ENCODE results near the gene PPP1R1A.

Gene PPP1R1A

DNA sequence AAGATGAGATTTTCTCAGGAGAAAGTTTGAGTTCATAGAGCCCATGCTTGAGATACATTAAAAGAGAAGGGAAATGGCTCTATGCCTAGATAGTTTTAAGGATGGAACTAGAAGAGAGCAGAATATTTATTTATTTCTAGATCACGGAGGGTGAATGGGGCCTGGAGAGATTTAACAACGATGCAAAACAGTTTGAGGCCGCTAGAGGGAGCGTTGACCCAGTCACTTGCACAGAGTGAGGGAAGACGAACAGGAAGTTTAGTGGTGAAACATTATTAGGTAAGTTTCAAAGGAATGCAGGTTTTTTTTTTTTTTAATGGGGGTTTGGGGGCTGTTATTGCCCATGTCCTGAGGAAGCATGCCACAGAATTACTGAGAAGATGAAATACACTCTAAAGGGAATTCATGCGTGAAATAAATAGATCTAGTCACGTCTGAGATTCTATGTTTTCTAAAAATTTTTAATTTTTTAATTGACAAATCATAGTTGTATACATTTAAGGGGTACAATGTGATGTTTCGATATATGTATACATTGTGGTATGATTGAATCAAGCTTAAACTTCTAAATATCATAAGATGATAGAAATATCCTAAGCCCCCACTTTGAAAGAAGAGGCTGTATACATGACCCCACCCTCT, 14.8 kb upstream of the PPP1R1A start:
- DNase-seq, result peak; percentile 75

DNA sequence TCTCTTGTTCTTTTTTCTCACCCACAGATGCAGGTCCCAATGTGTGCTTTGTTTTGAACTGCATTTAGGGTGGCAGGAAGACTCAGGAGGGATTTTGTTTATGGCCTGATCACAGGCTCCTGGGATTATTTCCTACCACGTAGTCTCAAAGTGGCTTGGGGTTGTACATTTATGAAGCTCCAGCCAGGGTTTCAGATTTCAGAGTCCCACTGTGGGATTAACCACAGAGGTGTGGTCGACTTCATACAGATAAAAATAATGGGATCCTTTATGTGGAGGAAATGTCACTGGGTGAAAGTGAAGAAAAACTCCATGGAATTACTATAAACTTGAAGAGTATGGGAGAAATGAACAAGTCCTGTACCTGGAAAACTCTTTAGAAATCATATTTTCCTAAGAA, 14.2 kb upstream of the PPP1R1A start:
- no peak for DNase-seq

DNA sequence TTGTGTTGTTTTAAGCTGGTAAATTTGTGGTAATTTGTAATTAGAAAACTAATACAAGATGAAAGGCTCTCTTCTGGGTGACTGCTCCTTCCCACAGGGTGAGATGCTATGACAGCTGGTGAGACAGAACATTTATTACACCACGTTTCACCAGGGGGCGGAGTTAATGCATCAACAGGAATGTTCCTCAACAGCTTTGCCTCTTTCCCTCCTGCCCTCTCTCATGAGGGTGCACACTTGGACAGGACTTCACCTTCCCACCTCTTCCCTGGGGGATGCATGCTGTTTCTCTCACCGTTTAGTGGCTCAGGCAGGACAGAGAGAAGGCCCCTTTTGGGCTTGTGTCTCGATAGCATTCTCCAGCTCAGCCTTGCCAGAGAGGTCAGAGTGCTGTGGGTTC, 13.4 kb upstream of the PPP1R1A start:
- DNase-seq, result peak; percentile 28

DNA sequence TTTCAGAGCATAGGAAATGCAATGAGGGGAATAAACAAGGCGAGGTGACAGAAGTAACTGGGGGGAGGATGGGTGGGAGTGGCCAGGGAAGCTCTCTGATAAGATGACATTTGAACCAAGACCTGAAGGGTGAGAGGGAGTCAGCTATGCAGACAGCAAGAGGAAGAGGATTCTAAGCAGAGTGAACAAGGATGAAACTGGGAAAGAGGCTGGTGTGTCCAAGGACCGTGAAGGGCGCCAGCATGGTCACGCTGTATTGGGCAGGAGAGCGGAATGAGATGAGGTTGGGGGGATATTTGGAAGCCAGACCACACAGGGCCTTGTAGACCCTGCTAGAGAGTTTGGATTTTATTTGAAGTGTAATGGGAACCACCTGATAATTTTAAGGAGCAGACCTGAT, 10.5 kb upstream of the PPP1R1A start:
- DNase-seq, result no peak

DNA sequence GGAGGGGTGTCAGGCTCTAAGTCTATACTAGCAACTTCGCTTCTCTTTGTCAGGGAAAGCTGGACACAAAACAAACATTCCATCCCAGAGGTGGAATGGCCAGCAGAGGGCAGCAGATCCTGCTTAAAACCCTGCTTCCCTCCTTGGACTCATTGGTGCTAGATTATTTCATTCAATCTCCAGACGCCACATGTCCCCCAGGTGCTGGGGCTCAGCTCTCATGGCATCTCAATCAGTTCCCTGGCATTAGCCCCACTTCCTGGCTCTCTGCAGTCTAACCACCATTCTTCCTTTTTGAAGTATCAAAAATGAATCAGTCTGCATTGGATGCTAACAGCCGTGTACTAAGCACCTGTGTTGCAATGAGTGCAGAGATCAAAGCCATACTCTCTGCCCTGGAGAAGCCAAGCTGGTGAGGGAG, 8.1 kb upstream of the PPP1R1A start:
- DNase-seq, result peak; percentile 55

DNA sequence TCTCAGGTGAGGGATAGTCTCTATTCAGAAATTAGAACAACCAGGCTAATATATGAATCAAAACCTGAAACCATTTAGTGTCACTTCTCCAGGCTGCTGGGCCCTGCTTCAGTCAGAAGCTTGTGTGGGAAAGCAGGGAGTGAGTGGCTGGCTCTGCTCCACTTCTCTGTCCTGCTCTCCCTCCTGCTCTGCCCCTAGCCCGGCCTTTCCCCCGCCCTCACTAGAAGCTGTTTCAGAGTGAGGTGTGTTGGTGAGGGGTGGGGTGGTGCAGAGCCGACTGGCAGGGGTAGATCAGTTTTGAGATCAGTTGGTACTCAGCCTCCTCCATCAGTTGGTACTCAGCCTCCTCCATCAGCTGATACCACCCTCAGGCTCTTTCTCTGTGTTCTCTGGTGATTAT, 7.0 kb upstream of the PPP1R1A start:
- DNase-seq, result no peak

DNA sequence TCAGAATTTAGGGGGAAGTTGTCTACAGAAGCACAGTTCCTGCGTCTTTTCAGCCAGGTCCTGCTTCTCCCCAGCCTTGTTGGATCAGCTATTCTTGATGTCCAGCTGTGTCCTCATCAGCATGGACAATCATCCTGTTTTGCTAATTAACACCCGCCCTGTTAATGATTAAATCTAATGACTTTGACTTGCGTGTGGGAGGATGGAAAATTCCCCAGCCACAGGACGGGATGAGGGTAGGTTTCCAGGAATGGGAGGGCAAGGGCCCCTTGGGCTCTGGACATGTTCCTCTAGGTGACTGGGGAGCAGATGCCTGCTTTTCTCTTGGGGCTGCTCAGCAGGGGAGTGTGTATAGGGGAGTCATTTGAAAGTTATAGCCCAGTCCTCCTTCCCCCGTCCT, 5.3 kb upstream of the PPP1R1A start:
- no peak for DNase-seq

DNA sequence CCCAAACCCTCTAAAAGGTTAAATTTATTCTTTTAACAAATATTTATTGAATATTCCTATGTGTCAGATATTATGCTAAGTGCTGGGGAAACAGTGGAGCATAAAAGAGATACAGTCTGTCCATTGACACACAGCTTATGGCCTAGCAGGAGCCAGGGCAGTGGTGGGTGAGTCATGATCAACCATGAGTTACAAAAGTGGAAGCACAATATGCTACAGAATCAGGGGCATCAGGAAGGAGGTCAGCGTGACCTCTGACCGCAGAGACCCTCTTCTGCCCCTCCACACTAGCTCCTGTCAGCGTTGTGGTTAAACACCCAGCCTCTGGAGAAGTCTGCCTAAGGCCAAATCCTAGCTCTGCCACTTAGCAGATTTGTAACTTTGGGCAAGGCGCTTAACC, 4.7 kb upstream of the PPP1R1A start:
- DNase-seq, result no peak

DNA sequence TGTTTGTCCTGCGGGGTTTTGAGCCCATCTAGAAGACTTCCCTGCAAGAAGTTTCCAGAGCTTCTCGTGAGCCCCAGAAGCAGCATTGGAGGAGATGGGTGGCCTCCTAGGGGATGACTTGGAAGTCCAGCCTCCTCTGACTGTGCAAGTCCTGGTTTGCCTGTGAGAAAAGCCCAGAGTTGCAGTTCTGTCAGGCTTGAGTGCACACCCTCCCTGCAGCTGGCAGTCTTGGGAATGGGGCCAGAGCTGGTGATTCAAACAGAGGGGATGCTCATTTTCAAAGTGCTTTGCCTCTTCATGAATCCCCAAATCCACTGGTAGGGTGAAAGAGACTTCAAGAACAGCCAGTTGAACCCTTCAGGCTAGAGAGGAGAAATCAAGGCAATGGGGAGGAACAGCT, 3.9 kb upstream of the PPP1R1A start:
- DNase-seq, result no peak

DNA sequence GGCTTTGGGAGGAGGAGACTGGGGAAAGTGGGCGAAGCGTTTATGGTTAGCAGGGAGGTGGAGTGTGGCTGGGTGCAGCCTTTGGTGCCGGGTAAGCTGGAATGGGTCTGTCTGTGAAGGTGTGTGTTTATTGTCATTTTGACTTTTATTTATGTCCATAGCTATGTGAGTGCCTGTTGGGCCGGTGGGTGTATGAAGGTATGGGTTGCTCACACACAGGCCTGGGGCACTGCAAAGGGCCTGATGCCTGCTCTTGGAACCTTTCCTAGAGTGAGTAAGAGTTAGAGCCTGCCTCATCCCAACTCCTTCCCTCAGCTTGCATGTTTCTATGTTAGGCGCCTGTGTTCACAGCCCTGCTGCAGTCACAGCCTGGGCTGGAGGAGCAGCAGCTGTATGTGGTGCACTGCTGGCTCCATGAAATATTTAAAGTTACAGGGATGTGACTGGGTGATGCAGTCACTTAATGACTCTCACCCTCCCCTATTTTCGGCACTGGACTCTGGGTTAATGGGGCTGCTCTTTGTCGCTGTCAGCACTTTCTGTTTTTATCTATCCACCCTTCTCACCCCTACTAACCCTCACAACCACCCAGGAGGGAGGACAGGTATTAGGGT, 2.6 kb upstream of the PPP1R1A start:
- DNase-seq, result peak; percentile 21

DNA sequence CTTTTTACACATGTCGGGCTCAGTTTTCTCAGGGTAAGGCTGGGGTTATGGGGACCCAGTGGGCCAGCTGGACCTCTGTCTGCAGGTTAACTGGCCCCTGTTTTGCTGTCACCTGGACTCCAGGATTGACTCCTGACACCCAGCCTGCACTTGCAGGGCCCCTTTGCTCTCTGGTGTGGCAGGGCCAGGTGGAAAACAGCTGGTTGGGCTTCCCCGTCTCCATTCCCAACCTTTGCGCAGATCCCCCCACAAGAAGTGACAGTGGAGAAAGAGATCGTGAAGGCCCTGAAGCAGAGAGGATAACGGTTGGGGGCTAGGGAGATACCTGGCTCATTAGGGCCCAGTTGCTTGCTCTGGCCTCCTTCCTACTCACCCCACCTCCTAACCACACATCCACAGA, 1.5 kb upstream of the PPP1R1A start:
- no peak for DNase-seq

DNA sequence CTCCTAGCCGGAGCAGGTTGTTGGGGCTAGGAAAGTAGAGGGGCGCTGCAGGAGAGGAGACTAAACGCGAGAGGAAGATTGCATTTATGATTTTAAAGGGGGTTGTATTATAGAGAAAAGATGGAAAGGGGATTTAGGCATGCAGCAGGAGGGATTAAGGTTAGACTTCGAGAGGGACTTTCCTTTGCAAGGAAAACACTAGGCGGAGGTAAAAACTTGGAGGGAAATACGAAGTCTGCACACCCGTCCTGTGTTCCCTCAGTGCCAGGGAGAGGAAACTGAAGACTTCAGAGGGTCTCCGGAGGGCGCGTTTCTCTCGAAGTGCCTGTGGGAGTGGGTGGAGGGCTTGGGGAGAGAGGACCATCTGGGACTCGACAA, 420 bp upstream of the PPP1R1A start:
- no peak for DNase-seq

DNA sequence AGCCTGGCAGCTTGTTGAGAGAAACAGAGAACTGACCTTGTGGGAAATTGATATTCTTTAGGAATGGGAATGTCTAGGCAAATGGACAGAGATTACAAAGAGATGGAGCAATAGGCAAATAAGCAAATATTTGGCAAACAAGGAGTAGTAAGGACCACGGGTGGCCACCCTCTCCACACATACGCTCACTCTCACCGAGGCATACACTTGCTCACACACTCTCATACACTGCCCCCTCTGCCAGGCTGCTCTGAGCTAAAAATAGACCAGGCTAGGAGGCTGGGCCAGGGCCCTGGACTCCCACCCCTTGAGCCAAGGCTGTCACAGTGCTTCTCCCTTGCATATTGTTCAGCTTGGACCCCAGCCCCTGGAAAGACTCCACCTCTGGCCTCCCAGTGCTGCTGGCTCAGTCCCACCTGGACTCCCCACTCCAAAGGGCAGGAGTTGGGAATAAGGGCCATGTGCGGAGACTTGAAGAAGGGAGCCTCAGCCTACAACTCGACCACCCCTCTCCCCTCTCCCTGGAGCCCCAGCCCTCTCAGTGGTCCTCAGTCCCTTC, 1.1 kb downstream of the PPP1R1A start:
- DNase-seq, result no peak

DNA sequence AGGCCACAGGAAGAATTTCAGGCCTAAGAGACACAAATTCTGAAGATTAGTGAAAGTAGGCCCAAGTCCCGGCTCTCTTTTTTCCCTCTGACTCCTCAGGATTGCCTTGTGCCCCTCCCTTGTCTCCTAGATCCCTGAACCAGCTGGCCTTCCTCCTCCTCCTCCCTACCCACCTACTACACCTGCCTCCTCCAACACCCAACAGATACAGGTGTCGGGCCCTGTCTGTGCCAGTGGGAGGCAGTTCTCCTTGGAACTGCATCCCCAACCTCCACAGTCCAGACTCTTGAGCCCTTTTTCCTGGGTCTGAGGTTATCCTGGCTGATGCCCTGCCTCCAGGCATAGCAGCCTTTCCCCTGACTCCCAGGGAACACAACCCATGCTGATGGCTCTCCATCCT, 1.8 kb downstream of the PPP1R1A start:
- no peak for DNase-seq

DNA sequence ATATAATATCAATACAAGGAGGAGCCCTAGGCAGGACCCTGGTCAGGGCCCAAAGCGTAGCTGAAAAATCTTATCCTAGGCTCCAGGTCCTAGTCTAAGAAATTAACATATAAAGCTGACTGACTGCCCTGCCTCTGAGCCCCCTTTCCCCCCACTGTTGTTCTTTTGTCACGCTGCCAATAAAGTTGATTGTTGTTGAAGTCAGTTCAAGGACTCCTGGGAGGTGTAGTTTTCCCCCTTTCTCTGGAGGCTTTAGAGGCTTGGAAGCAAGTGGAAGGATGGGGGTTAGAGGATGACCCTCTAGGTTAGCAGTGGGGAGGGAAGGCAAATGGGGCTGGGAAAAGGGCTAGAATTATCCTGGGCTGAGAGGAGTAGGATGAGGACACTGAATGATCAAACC, 3.2 kb downstream of the PPP1R1A start:
- DNase-seq, result no peak

DNA sequence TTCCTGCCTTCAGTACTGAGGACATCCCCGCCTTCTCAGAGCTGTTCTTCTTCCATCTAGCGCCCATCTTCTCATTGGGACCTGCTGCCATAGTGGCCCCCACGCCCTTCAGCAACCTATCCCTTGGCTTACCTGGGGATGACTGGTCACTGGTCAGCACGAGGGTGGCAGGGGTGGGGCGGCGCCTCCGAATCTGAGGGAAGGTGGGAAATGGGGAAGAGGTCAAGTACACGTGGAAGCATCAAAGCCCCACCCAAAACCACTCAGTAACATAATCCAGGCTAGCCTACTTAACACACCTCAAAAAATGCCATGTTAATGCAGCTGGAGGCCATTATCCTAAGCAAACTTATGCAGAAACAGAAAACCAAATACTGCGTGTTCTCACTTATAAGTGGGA, 4.3 kb downstream of the PPP1R1A start:
- no peak for DNase-seq

DNA sequence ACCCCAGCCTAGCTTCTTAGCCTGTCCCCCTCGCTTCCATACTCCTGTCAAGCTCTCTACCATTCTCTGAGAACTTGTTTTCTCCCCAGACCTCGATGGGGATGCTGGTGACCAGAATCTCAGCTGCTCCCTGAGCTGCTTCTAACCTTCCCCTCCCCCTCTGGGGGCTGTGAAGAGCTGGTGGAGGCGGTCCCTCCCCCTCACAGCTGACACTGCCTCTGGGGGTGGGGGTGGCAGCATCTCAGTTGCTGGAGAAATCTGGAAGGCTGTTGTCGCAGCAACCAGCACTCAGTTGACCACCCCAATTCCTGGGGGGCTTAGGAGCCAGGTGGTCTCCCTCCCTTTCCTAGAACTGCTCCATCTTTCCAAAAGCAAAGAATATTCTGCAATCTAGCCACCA, 4.7 kb downstream of the PPP1R1A start:
- DNase-seq, result no peak

DNA sequence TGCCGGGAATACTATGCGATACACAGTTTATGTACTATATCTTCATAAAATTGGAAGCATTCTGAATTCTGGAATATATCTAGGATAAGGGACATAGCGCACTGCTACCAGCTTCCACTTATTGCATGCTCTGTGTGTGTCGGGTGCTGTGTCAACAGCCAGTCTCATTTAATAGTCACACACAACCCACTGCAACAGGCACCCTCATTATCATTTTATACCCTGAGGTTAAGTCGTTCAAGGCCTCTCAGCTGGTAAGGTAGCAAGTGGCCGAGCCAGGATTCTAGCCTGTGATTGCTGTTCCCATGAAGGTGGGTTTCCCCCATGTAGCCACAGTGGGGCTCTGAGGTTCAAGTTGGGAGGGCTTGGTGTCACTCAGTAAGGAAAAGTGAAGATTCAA, 7.0 kb downstream of the PPP1R1A start:
- DNase-seq, result no peak

DNA sequence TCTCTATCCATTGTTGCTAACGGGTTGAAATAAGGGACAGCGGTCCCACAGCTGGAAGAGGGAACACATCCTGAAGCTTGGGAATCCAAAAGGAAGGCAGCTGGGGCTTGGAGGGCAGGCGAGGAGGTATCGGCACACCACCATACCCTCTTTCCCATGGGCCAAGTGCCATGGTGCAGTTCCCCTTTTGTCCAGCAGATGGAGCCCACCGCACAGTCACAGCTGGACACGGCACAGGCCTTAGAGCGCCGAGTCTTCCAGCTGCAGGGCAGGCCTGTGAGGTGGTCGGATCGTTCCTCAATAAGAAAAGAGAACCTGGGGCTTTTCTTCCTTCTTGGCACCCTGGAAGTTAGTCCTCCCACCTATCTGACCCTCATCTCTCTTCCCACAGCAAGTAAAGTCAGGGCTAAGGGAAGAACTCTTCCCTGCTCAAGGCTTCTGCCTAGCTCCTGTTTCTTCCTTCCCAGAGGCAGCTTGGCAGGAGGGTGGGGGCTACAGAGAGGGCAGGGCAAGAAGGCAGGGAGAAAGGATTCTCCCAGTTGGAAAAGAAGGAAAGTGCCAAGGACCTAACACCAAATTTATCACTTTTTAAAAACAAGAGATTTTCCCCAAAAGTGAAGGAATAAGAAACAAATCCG, 8.6 kb downstream of the PPP1R1A start:
- DNase-seq, result peak; percentile 68

DNA sequence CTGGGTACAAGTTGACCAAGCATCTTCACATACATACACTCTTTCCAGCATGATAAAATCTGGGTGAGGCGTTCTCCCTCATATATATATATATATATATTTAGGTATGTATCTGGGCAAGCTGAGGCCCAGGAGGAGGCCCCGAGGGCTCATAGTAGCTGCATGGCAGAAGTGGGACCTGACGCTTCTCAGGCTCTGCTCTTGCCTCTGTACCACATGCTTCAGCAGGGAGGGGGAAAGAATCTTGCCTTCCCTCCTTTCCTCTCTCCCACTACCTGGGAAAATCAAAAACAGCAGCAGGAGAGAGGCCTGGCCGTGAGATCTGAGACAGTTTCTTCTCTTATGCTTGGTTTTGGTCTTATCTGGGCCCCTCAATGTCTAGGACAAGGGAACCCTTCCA, 9.2 kb downstream of the PPP1R1A start:
- DNase-seq, result no peak

DNA sequence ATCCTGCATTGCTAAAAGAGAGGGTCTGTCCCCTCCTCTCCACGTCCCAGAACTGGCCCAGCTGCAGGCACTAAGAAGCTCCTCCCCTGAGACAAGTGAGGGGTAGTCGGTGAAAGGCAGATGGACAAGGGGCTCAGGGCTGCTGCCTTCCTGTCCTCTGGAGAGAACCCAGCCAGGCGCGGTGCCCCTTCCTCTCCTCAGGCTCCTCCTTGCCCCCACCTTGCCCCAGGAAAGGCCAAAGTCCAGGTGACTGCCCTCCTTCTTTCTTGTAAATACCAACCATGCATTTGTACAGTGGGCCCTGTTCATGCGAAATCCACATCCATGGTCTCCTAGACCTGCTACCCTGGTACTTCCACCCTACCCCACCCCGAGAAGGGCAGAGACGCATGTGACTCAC, 9.7 kb downstream of the PPP1R1A start:
- DNase-seq, result no peak

DNA sequence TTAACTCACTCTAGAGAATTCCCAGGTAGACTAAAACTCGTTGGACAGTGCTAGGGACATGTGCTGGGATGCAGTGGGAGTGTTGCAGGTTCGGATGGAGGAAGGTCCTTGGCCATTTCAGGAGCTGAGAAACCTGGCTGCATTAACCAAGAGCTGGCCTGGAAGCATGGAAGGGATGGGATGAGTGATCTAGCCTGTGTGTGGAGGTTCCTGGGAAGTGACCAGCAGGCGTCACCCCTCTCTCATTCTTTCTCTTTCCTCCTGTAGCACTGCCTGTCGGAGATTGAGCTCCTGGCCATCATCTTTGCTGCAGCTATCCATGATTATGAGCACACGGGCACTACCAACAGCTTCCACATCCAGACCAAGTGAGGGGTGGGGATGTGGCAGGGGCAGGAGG, 15.6 kb downstream of the PPP1R1A start:
- DNase-seq, result no peak

DNA sequence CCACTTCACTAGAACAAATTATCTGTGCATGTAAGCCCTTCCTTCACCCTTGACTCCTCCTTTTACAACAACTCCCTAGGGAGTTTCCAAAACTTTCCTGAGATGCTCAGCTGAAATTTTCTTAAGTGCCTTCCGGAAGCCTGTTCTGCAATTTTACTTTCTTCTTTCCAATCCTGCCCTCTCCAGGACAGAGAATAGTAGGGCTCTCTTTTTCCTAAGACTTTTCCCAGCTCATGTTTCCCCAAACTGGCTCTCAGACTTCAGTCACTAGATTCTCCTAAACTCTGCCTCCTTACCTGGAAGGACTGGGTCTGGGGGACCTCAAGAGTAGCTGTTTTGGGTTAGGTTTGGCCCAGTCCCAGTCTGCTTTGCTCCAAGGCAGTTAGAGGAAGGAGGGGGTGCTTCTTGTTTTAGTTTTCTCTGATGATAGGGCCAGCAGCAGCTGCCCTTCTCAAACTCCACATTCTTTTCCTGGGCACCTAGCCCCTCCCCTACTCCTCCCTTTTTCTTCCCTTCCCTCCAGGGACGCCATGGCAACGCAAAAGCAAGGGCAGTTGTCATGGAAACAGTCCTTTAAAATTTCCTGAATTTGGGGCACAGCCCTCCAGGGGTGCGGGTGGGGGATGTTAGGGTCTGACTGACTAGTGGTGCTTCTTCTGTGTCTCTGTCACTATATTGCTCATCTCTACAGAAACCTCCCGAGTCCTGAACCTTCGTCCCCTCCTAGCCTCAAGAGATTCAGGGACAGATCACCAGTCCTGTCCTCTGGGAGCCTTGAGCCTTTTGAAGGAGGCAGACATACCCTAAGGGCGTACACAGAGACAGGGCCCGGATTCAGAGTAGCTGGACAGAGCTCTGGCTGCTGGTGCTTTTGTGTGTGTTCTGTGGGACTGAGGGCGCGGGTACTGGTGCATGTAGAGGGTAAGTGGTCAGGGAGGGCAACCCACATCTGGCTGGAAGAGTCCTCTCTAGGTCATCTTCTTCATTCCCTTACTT, 17.0 kb downstream of the PPP1R1A start:
- no peak for DNase-seq
